Progenitor cell of endocrine pancreas (in vitro differentiated cells): ENCODE results near the gene MAPK12. TPM values are rescaled to one million over a fixed set of nuclear protein-coding genes. Genes with fewer than 3 reads are reported as not detected.

Experiments used
- DNase-seq: peaks from one replicate; pipeline ENCODE4 v3.0.0; 2021; ENCODE audit warnings: low spot score; ENCODE audit not compliant: unreplicated experiment
- H3K27ac Mint-ChIP-seq: 2 replicates; pipeline ENCODE4 v1.8.0; 2021; ENCODE audit warnings: mild to moderate bottlenecking, moderate library complexity, mixed read lengths
- H3K27me3 Mint-ChIP-seq: 2 replicates; pipeline ENCODE4 v1.8.0; 2021; ENCODE audit warnings: mixed read lengths
- H3K36me3 Mint-ChIP-seq: 2 replicates; pipeline ENCODE4 v1.8.0; 2022; ENCODE audit warnings: mixed read lengths; ENCODE audit not compliant: insufficient read depth
- H3K4me1 Mint-ChIP-seq: 2 replicates; pipeline ENCODE4 v1.8.0; 2021; ENCODE audit warnings: low read depth, mixed read lengths
- H3K4me3 Mint-ChIP-seq: 2 replicates; pipeline ENCODE4 v1.8.0; 2021; ENCODE audit warnings: low read depth, mild to moderate bottlenecking, moderate library complexity, mixed read lengths
- H3K9me3 Mint-ChIP-seq: 2 replicates; pipeline ENCODE4 v1.8.0; 2021; ENCODE audit warnings: low read depth, mixed read lengths
- total RNA-seq: library from RNA; stranded (reverse); gene quantifications from 2 replicates; pipeline ENCODE4 v1.2.1, GENCODE V29; 2021
- TF ChIP-seq, protein P1 (sequence below): fragments of 200-600 bp; sonication (generic); IDR thresholded peaks from one replicate; pipeline ENCODE4 v1.5.0; 2021; ENCODE audit warnings: antibody characterized with exemption, mild to moderate bottlenecking; ENCODE audit not compliant: unreplicated experiment

Gene MAPK12
- total RNA-seq, 1 donor from 2014 or later = 53.7 TPM

DNA sequence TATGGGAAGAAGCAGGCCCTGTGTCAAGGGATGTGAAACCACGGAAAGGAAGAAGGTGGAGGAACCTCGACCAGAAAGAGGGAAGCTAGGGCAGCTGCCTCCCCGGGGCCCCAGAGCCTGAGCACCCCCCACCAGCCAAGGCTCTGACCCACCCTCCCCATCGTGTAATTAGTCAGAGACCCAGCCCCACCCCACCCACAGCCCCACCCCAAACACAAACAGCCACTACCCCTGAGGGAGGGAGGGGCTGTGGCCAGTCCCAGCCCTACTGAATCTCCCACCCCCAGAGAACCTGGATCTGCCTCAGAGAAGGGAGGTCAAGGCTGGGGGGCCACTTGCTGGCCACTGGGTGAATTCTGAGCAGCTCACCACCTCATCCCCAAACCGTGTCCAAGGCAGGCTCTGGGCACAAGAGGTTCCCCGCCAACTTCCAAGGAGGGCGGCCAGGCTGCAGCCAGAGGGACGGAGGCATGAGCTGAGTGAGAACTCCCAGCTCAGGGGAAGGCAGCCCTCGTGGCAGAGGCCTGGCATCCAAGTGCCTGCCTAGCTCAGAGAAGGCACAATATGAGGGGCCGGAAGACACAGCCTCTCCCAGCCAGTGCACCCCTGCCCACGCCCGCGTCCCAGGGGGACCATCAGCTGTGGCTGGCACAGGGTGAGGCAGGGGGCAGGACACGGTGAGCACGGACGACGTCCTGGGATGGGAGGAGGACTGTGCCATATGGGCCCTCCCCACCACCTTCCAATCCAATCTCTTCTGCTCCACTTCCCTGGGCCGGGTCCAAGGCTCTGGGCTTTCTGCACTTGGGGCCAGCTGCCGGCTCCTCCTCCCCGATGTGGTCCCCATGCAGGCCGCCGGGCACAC lies 43.3 kb upstream of the MAPK12 start:
- Mint-ChIP-seq H3K4me1 (peaks cover 17% of the 10 kb centered on the region), H3K36me3 (no peaks in the 10 kb centered on the region), H3K9me3 (no peaks in the 10 kb centered on the region), H3K4me3 (peak overlapping the region; percentile 65), H3K27me3 (no peaks in the 10 kb centered on the region), H3K27ac (peak overlapping the region; percentile 52)
- no peak for DNase-seq
- TF ChIP-seq, protein P1, sequence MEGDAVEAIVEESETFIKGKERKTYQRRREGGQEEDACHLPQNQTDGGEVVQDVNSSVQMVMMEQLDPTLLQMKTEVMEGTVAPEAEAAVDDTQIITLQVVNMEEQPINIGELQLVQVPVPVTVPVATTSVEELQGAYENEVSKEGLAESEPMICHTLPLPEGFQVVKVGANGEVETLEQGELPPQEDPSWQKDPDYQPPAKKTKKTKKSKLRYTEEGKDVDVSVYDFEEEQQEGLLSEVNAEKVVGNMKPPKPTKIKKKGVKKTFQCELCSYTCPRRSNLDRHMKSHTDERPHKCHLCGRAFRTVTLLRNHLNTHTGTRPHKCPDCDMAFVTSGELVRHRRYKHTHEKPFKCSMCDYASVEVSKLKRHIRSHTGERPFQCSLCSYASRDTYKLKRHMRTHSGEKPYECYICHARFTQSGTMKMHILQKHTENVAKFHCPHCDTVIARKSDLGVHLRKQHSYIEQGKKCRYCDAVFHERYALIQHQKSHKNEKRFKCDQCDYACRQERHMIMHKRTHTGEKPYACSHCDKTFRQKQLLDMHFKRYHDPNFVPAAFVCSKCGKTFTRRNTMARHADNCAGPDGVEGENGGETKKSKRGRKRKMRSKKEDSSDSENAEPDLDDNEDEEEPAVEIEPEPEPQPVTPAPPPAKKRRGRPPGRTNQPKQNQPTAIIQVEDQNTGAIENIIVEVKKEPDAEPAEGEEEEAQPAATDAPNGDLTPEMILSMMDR = no peak

GRCh38 chr22:50303848-50304527 lies 42.5 kb upstream of the MAPK12 start:
- TF ChIP-seq, protein P1 = no peak
- Mint-ChIP-seq H3K4me1 (peaks cover 17% of the 10 kb centered on the region), H3K27ac (peak overlapping the region; percentile 52), H3K9me3 (no peaks in the 10 kb centered on the region), H3K27me3 (no peaks in the 10 kb centered on the region), H3K4me3 (peak overlapping the region; percentile 65), H3K36me3 (no peaks in the 10 kb centered on the region)
- DNase-seq = no peak

DNA sequence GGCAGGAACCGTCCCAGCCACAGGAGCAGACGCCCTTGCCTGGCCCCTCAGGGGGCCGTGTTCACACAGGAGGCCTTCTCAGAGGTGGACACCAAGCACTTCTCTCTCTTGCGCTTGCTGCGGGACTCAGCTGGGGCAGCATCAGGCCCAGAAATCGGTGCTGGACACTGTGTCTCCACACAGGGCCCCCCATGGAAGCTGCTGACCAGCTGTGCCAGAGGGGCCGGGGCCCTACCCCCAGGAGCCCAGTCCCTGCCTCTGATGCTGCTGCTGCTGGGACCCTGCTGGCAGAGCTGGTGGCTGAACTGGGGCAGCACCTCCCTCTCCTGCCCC lies 42.0 kb upstream of the MAPK12 start:
- no peak for DNase-seq
- no peaks in the 10 kb centered on the region for H3K27me3 Mint-ChIP-seq
- no peaks in the 10 kb centered on the region for H3K9me3 Mint-ChIP-seq
- no peak overlapping the region for H3K27ac Mint-ChIP-seq
- TF ChIP-seq, protein P1 = no peak
- no peak overlapping the region for H3K4me3 Mint-ChIP-seq
- H3K36me3 Mint-ChIP-seq = no peaks in the 10 kb centered on the region
- H3K4me1 Mint-ChIP-seq = peaks cover 18% of the 10 kb centered on the region

DNA sequence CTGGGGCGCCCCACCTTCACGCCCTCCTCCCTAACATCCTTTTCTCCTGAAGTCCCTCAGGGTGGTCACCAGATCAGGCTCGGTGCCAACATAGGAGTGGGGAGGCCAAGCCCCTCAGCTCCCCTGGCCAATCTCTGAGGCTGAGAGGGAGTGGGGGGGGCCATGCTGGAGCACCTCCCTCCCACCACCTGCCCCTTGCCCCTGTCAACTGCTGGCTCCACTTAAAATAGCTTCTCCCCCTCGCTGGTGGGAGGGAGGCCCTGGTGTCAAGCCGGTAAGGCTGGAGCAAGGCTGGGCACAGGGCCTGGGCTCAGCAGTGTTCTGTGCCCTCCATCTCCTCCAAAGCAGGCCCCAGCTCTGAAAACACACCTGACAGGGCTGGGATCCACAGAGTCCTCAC lies 41.1 kb upstream of the MAPK12 start:
- TF ChIP-seq, protein P1 = no peak
- no peaks in the 10 kb centered on the region for H3K36me3 Mint-ChIP-seq
- H3K4me3 Mint-ChIP-seq = no peak overlapping the region
- no peaks in the 10 kb centered on the region for H3K27me3 Mint-ChIP-seq
- no peak for DNase-seq
- peaks cover 19% of the 10 kb centered on the region for H3K4me1 Mint-ChIP-seq
- H3K27ac Mint-ChIP-seq = no peak overlapping the region
- H3K9me3 Mint-ChIP-seq = no peaks in the 10 kb centered on the region

DNA sequence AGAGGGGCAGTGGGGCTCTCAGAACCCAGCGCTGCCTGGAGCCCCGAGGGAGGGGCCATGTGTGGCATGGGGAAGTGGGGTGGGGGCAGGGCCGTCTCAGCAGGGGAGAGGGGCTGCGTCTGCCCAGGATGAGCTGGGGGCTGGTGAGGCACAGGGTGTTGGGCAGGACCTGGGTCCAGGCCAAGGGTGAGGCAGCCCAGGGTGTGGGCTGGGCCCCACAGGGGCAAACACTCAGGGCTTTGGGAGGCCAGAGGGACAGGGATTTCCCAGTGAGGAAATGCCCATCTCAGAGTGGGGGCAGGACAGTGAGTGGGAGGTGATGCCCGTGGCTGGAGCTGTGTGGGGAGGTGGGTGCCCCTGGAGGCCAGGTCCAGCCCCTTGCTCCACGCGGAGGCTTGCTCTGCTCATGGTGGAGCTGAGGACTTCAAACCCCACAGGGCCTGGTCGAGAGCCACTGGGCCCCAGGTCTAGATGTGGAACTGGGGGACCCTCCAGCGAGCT lies 40.6 kb upstream of the MAPK12 start:
- Mint-ChIP-seq H3K4me1 (peaks cover 22% of the 10 kb centered on the region), H3K27ac (no peak overlapping the region), H3K9me3 (no peaks in the 10 kb centered on the region), H3K27me3 (no peaks in the 10 kb centered on the region), H3K4me3 (no peak overlapping the region), H3K36me3 (no peaks in the 10 kb centered on the region)
- no peak for DNase-seq
- TF ChIP-seq, protein P1 = no peak
